AG20443 (cell line): ENCODE measurements around the gene CDCA3.
A peak's percentile ranks its signal among the peaks of the same experiment; 100 is the strongest.

Source experiments
- DNase-seq: peaks from one replicate; pipeline ENCODE4 v3.0.0; 2012; ENCODE audit warnings: low spot score, mixed read lengths

Gene CDCA3

GRCh38 chr12:6832125-6832524 is 19.0 kb downstream of the CDCA3 start:
- DNase-seq: no peak

DNA sequence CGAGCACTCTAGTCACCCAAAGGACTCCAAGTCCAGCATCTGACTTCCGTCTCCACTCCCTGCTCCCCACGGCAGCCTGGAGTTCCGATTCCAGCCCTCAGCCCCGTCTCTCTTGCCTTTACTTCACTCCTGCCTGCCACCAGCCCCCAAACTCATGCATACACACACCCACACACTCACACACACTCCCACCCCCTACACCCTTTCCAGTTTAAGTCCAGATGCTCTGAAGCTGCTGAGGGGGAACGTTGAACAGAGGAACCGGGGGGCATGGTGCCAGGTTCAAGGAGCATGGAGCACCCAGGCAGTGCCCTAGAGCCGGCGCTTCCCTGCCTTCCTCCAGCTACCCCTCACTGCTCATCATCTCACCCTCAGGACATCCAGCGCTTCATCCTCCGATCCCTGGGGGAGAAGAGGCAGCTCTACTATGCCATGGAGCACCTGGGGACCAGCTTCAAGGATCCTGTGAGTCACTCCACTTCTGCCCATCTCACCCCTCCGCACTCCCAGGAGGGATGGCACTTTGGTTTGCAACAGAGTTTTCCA is 19.6 kb downstream of the CDCA3 start:
- no peak for DNase-seq

GRCh38 chr12:6830999-6831398 is 20.1 kb downstream of the CDCA3 start:
- no peak for DNase-seq

DNA sequence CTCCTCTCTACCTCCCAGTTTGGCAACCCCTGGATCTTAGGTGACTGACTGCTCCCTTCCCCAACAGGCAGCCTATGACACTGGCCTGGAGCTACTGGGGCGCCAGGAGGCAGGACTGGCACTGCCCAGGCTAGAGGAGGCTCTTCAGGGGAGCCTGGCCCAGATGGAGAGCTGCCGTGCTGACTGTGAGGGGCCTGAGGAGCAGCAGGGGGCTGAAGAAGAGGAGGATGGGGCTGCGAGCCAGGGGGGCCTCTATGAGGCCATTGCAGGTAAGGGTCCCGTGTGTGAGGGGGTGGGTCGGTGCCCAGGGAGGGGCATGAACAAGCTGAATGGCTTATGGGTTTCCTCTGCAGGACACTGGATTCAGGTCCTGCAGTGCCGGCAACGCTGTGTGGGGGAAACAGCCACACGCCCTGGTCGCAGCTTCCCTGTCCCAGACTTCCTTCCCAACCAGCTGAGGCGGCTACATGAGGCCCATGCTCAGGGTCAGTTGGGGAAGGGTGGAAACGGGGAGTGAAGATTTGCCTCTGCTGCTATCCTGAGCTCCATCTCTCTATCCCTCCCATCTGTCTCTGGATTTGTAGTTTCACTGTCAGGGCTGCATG is 20.7 kb downstream of the CDCA3 start:
- DNase-seq: no peak

- no peak for DNase-seq
These were observed 21.4 kb downstream of the CDCA3 start for GRCh38 chr12:6829536-6830220.

- peak; percentile 80 for DNase-seq
These were observed 22.1 kb downstream of the CDCA3 start for GRCh38 chr12:6828781-6829535.

GRCh38 chr12:6827982-6828780 is 22.9 kb downstream of the CDCA3 start, which contains the start of gene P3H3:
Gene P3H3 (plus strand): TSS chr12:6828407. CDS start chr12:6828441, 34 bp downstream.
- peak; percentile 69 for DNase-seq

DNA sequence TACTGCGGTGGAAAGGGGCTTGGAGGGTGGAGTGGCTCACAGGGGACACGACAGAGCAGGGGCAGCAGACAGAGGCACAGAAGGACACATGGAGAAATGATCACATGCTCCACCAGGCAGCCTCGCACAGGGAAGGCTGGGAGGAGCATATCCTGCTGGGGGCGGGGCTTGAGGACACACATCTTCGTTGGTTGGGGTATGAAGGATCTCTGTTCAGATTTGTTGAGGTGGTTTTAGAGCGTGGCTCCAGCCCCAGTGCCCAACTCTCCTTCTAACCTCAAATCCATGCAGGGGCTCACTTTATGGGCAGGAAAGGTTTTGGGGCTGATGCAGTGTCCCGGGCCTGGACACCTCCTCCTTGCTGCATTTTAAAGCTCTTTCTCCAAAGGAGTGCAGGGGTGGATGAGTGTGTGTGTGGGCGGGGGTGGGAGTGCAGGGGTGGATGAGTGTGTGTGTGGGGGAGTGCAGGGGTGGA is 23.6 kb downstream of the CDCA3 start:
- peak; percentile 93 for DNase-seq

DNA sequence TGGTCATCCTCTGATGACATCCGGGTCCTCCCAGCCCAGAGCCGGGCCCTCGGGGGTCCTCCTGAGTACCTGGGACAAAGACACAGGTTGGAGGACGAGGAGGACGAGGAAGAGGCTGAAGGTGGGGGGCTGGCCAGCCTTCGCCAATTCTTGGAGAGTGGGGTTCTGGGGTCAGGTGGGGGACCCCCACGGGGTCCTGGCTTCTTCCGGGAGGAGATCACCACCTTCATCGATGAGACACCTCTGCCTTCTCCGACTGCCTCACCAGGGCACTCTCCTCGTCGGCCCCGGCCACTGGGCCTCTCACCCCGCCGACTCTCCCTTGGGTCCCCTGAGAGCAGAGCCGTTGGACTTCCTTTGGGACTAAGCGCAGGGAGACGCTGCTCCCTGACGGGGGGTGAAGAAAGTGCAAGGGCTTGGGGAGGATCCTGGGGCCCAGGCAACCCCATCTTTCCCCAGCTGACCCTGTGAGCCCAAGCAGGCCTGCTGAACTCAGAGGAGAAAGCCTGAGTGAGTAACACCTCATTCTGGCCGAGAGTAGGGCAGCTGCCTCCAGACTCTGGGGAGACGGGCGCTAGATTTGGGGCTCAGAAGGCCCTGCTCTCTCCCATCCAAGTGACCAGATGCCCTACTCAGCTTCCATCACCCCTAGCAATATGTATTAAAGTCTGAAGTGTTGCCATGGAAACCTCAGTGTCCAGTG is 24.2 kb downstream of the CDCA3 start:
- no peak for DNase-seq

DNA sequence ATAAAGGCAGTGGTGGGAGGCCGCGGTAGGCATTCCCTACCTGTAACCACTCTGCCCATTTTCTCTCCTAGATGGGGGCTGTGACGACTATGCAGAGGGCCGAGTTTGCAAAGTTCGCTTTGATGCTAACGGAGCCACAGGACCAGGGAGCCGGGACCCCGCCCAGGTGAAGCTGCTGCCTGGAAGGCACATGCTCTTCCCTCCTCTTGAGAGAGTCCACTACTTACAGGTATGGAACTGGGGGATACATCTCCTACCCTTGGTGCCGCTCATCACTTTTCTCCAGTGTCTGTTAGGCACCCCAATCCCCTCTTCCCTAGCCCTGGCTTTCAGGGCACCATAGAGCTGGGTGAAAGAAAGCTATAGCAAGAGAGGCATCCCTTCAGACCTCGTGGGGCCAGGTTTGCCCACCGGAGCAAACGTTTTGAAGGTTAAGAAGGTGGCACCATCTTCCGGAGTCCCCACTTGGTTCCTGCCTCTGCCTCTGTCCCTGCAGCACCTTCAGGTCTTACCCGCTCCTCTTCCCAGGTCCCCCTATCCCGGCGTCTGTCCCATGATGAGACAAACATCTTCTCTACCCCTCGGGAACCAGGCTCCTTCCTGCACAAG is 24.9 kb downstream of the CDCA3 start:
- DNase-seq: no peak

DNA sequence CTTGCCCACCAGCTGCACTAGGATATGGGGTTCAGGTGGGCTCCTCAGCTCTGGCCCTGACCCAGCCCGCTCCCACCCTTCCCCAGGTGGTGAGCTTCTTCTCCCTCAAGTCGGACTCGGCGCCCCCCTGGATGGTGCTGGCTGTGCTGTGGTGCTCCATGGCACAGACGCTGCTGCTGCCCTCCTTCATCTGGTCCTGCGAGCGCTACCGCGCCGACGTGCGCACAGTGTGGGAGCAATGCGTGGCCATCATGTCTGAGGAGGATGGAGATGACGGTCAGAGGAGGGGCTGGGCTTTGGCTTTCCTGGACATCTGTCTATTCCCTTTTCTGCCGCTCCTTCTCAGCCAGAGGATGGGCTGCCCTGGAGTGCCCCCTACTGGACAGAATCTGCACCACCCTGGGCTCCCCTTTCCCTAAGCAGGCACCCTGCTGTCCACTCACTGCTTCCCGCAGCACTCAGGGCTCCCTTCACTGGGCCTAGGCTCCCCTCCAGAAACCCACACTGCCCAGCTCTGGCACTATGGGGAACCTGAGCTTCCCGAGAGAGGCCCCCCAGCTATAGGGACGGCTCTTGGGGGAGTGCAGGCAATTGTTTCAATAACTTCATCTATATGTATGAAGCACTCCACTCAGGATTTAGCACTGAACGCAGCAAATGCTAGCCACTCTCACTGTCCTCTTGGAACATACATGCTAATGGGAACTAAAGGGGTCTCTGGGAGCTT is 25.5 kb downstream of the CDCA3 start:
- peak; percentile 93 for DNase-seq

GRCh38 chr12:6824901-6825381 is 26.1 kb downstream of the CDCA3 start:
- DNase-seq: peak; percentile 48

- DNase-seq: no peak
These were observed 26.9 kb downstream of the CDCA3 start for GRCh38 chr12:6824085-6824775.

DNA sequence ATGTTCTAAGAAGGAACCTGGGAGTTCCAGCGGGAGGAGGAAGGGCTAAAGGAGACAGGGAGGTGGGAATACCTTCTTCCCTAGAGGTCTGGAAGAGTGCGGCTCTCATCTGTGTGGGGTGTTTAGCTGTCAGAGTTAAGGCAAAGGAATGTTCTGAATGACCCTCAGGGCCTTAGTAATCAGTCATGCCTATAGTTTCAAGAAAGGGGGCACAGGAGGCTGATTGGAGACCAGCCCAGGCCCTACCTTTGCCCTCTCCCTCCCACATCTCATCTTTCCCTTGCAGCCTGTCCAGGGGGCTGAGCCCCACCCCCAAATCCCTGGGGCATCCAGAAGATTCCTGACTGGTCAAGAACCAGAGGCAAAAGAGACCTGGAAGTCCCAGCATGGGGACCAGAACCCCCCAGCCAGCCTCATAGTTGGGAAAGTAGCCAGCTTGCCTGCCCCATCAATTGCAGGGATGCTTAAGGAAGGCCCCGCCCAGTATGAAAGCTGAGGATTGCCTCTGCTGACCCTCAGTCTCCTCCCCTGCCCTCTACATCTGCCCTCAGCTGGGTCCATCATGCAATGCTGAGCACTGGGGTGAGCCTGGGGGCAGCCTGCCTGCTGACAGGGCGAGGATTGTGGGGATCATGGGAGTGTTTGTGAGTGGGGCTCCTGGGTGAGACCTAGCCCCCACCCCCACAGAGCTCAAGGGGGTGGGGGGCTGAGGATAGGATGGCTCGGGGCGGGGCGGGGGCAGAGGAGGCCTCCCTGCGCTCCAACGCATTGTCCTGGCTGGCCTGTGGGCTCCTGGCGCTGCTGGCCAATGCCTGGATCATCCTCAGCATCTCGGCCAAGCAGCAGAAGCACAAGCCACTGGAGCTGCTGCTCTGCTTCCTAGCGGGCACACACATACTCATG is 27.7 kb downstream of the CDCA3 start:
- no peak for DNase-seq

- no peak for DNase-seq
These were observed 28.5 kb downstream of the CDCA3 start for GRCh38 chr12:6822426-6823135.

DNA sequence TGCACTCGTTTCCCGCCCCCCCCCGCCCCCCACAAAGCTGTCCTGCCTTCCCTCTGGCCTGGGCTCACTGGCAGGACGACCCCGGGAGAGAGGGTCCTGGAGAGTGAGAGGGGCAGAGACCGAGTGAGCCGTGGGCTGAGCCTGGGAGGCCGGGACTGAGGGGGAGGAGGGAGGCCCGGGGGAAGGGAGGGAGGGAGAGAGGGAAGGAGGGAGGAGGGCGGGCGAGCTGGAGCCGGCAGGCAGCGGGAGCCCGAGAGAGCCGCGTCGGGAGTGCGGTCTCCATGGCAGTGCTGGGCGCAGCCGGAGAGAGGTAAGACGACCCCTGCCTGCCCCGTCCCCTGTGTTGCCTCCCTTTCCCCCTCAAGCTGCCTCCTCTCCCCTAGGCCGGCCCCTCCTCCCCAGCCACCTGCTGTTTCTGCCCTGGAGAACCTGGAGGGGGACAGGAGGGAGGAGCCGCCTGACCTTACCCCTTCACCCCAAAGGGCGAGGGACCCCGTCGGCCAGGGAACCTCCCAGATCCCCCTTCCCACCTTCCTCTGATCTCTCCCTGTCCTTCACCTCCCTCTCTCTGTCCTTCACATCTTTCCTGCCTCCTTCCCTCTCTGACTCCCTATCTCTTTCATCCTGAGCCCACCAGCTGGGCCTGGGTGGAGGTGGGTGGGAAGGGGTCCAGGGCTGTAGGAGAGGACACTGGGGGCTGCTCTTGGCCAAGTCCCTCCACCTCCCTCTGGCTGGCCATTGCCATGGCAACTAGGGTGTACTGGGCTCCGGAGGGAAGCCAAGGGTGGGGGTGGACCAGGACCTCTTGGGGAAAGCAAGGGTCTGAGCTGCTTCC is 29.3 kb downstream of the CDCA3 start, which contains the start of gene GPR162:
GPR162 (plus strand) TSS at position 231 of the 835 bp plus-strand sequence. CDS start 2,078 bp downstream, outside the sequence.
- peak; percentile 84 for DNase-seq
